Central memory CD4-positive, alpha-beta T cell (primary cell): Measurements from ENCODE around the gene PUM1.
"Not testable (repeated sequence)": the region's sequence is repeated elsewhere in the genome, so short reads cannot be mapped to it uniquely, and the experiment has no call there.

Experiments used
- DNase-seq: peaks from one replicate; pipeline ENCODE4 v3.0.0; 2022

PUM1 gene

DNA sequence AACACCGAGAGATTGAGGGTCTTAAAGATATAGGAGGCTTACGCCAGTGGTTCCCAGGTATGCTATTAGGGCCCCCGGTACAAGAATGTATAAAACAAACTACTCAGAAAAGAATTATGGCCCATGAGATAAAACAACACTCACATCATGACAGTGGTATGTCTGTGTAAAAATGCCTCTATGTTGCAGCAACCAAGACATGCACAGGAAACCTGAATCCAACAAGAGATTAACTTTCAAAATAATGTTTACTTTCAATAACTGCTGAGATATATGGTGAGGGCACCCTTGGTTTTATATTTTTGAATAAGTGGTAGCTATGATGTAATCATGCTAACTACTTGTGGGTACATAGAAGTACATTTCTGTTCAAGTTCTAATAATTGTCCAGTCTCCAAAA, 74.9 kb downstream of the PUM1 start:
- DNase-seq: no peak

DNA sequence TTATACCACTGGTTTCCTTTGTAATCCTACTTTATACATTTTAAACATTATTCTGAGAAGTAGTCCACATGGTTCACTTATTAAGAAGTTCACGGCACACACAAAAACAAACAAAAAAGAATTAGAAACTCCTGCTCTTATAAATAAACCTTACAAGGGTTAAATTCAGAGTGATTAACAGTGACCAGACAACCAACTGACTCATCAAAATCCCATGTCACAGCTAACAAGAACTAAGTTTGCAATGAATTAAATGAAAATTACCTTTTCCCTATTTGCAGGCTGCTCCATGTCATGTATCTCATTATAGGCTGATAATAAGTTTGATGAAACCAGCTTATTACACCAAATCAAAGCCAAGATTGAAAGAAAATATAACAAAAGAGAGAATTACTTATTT, 77.5 kb downstream of the PUM1 start:
- no peak for DNase-seq

DNA sequence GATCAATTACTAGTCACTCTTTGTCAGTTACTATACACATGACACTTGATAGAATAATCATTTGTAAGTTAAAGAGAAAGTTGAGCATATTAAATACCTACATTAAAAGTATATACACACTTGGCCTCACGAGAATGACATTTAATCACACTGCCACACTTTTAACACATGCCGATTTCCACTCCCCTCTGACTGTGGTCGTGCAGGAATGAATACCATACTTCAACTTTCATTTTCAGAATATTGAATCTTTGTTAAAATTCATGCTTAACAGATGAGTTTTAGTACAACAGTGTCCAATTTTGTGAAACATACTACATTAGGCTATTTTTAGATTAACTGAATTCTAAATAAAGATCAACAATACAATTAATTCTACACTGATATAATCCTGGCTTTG, 78.8 kb downstream of the PUM1 start:
- DNase-seq: no peak

DNA sequence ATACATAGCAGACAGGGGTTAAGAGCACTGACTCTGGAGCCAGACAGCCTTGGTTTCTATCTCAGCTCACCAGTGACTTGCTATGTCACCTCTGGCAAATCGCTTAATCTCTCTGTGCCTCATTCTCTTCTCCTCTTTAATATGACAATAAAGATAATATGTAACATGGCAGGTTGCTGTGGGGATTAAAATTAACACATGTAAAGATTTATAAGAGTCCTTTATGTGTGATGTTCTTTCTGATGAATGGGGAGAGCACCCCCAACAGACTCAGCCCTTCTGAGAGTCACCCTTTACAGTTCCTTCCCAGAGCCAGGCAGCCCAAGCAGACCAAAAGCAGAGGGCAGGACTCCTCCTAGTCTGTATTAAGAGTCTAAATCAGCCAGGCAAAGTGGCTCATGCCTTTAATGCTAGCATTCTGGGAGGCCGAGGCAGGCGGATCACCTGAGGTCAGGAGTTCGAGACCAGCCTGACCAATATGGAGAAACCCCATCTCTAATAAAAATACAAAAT, 80.5 kb downstream of the PUM1 start:
- DNase-seq: no peak

GRCh38 chr1:30984165-30984889, 81.2 kb downstream of the PUM1 start:
- no peak for DNase-seq

DNA sequence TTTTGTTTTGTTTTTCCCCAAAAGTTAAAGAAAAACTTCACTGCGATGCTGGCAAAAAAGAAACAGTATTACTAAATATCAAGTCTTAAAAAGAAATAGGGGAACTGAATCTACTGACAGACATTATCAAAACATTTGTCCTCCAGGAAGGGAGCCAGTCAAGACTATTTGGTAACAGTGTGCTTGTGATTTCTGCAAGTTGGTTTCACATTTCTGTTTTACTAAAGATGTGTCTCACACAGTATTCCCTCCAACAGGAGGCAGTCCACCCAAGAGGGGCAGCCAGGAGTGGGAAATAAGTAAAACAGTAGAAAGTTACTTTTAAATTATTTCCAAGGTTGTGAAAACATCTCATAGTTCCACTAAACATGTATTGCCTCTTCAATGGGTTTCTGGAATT, 82.6 kb downstream of the PUM1 start:
- DNase-seq: no peak

- no peak for DNase-seq
Measured at GRCh38 chr1:30982431-30982830, 83.1 kb downstream of the PUM1 start.

- DNase-seq: no peak
Measured at GRCh38 chr1:30981172-30981571, 84.3 kb downstream of the PUM1 start.

- no peak for DNase-seq
Measured at GRCh38 chr1:30977511-30977910, 88.0 kb downstream of the PUM1 start.

DNA sequence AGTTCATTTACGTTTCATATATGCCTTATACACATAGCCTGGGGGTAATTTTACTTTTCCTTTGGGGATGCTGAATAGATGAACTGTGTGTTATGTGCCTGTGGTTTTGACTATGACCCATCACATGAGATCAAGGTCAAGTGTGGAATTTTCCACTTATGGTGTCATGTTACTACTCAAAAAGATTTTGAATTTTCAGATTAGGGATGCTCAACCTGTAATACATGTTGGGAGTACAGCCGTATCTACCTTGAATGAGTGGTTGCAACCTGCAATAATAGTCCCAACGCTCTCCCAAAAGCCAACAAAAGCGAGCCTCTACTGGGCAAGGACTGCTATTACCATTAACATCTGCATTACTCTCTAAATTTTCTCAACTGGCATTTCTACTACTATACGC, 88.4 kb downstream of the PUM1 start:
- no peak for DNase-seq

- DNase-seq: no peak
Measured at GRCh38 chr1:30976143-30976542, 89.4 kb downstream of the PUM1 start.

- DNase-seq: no peak
Measured at GRCh38 chr1:30975217-30975616, 90.3 kb downstream of the PUM1 start.

- DNase-seq: no peak
Measured at GRCh38 chr1:30974536-30974935, 91.0 kb downstream of the PUM1 start.

- DNase-seq: not testable (repeated sequence)
Measured at GRCh38 chr1:30972349-30972748, 93.2 kb downstream of the PUM1 start.

- no peak for DNase-seq
Measured at GRCh38 chr1:30971496-30971895, 94.0 kb downstream of the PUM1 start.

DNA sequence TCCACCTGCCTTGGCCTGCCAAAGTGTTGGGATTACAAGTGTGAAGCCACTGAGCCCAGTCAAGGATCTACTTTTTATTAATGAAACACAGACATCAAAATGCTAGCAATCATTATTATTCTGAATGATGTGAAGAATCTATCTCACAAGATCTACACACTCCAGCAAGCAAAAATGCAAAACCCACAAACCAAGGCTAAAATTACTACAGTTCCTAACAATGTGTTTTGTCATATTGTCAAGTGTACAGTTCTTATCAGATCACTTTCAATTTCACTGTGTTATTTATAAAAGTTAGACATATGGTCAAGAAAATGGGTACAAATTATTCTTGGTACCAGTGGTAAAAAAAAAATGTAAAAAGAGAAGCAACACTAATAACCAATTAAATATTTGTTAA, 95.6 kb downstream of the PUM1 start:
- DNase-seq: no peak

DNA sequence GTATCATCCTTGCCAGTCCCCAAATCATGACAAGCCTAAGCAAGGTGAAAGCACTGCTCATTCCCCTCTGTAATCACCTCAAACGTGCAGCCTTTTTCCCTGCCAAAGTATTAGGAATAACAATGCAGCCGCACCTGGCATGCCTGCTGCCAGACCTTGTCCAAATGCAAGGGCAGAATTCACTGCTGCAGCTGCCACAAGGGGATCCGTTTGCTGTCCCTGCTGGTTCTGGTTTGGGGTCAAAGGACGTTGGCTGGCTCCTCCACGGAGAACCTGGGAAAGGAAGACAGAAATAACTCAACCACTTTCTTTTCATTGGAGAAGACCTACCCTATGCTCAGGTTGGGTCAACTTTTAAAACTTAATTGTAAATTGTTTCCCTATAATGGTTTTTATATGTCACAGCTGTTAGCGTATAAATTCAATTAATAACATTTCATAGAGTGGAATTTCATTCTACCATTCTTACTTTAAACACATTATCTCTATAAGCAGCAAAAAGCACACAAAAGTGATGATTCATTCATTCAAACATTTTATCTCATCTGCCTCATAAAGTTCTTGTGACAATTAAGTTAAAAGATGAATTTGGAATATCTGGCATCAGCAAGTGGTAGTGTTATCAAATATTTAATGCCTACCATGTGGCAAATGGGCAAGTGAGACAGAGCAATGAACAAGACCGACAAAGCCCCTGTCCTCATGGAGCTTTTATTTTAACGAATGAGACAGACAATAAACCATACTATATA, 97.1 kb downstream of the PUM1 start:
- DNase-seq: no peak

DNA sequence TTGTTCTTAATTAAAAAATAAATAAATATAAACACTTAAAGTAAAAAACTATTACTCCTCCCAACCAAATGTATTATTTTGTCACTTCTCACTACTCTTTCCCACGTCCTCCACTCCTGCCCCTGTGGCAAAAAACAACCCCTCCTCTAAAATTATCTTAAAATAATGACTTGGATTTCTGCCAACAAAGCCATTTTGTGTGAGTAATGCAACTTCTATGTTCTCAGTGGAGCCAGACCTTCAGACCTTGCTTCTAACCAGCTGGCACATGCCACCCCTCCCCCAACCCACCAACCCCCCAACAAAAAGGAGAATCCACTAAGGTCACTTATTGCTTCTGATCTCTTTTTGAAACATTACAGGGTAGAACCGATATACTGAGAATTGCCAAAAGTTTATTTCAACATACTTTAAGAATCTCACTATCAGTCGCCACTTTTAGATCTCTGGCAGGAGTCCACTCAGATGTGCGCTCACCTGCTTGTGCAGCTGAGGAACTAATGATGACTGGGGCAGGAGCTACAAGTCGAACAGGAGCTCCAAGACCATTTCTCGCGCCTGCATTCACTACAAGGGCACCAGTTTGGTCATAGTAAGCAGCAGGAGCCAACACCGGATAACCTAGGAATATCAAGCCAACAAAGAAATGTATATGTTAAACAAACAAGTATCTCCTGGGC, 98.7 kb downstream of the PUM1 start:
- no peak for DNase-seq

GRCh38 chr1:30965924-30966599, 99.5 kb downstream of the PUM1 start:
- no peak for DNase-seq

DNA sequence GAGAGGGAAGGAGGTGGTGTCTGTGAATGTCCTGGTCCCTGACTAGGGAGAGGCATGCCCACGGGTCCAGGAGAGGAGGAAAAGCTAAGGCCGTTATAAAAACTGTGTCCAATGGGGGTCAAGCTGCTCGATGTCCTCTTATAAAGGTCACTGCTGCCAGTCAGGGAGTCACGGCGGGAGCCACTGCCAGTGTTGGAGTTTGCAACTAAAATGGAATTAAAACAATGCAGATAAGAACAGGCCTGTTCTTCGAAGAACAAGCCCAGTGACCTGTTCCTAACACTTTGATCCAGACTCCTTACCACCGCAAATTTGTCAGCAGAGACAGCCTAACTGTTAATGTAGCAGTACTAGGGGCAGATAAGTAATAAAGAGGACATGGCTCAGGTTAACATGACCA, 100.8 kb downstream of the PUM1 start:
- DNase-seq: no peak

- DNase-seq: no peak
Measured at GRCh38 chr1:30962609-30963508, 102.7 kb downstream of the PUM1 start.
